Keratinocyte (primary cell): ENCODE measurements around the gene STK35. TPM values are rescaled to one million over a fixed set of nuclear protein-coding genes. Genes with fewer than 3 reads are reported as not detected.

Source experiments
- DNase-seq: peaks from one replicate; pipeline ENCODE4 v3.0.0-alpha.2; 2011; ENCODE audit warnings: low read depth, missing footprints, low spot score
- FAIRE-seq: peaks from 2 replicates; lab custom pipeline; 2011; peaks lifted over from hg19 to GRCh38; lab: Jason Lieb, UNC
- H2AFZ ChIP-seq: 2 replicates; pipeline ENCODE4 v1.6.0; 2012; ENCODE audit warnings: low read length, control low read depth, inconsistent platforms; ENCODE audit not compliant: control insufficient read depth
- H3K27ac ChIP-seq: 2 replicates; pipeline ENCODE4 v1.5.1; 2011; ENCODE audit warnings: low read length; ENCODE audit not compliant: control insufficient read depth, insufficient read depth
- H3K27me3 ChIP-seq: 3 replicates; pipeline ENCODE4 v1.6.0; 2011; ENCODE audit warnings: low read length; ENCODE audit not compliant: control insufficient read depth, insufficient read depth; ENCODE audit errors: extremely low read depth
- H3K36me3 ChIP-seq, 2 experiments: 2 replicates in 1 of 2; 3 replicates in 1 of 2; pipeline ENCODE4 v1.5.1; 2011; ENCODE audit warnings: low read length in 2 of 2, mild to moderate bottlenecking in 1 of 2; ENCODE audit not compliant: control insufficient read depth in 2 of 2, insufficient read depth in 2 of 2; ENCODE audit errors: extremely low read depth in 1 of 2
- H3K4me1 ChIP-seq: 3 replicates; pipeline ENCODE4 v1.5.1; 2011; ENCODE audit warnings: low read length; ENCODE audit not compliant: control insufficient read depth, insufficient read depth; ENCODE audit errors: extremely low read depth
- H3K4me2 ChIP-seq: 3 replicates; pipeline ENCODE4 v1.6.0; 2011; ENCODE audit warnings: low read depth, low read length; ENCODE audit not compliant: control insufficient read depth, insufficient read depth; ENCODE audit errors: extremely low read depth
- H3K4me3 ChIP-seq, 3 experiments: fragments of 200-600 bp in 1 of 3; sonication (generic) in 1 of 3; 2 replicates in 2 of 3; 3 replicates in 1 of 3; pipeline ENCODE4 v1.5.1; 2011 to 2016; ENCODE audit warnings: low read length in 3 of 3, mild to moderate bottlenecking in 3 of 3, control low read depth in 2 of 3, inconsistent platforms in 1 of 3, low read depth in 1 of 3, mixed read lengths in 1 of 3, mixed run types in 1 of 3, moderate library complexity in 1 of 3; ENCODE audit not compliant: control insufficient read depth in 2 of 3, insufficient read depth in 2 of 3; ENCODE audit errors: extremely low read depth in 1 of 3
- H3K79me2 ChIP-seq: 2 replicates; pipeline ENCODE4 v1.6.0; 2012; ENCODE audit warnings: low read length; ENCODE audit not compliant: control insufficient read depth, insufficient read depth
- H3K9ac ChIP-seq: 3 replicates; pipeline ENCODE4 v1.6.0; 2011; ENCODE audit warnings: low read length; ENCODE audit not compliant: control insufficient read depth, insufficient read depth; ENCODE audit errors: extremely low read depth
- H3K9me1 ChIP-seq: 3 replicates; pipeline ENCODE4 v1.6.0; 2011; ENCODE audit warnings: low read length; ENCODE audit not compliant: control insufficient read depth, insufficient read depth; ENCODE audit errors: extremely low read depth
- H3K9me3 ChIP-seq: 2 replicates; pipeline ENCODE4 v1.5.1; 2012; ENCODE audit warnings: low read depth, low read length; ENCODE audit not compliant: control insufficient read depth
- H4K20me1 ChIP-seq: 3 replicates; pipeline ENCODE4 v1.6.0; 2011; ENCODE audit warnings: low read length; ENCODE audit not compliant: control insufficient read depth, insufficient read depth; ENCODE audit errors: extremely low read depth
- EZH2 ChIP-seq: IDR thresholded peaks from one replicate; pipeline ENCODE4 v1.6.1; 2012; ENCODE audit warnings: inconsistent platforms, mild to moderate bottlenecking, low read length, moderate library complexity
- dilution Hi-C: fragments of 300-500 bp; cut with MboI; formaldehyde crosslinking; loops from one replicate; pipeline ENCODE4 v1.7.0; 2020; ENCODE audit warnings: low sequenced_read_pairs; ENCODE audit not compliant: extremely low pct_ligation_motif_present
- polyA plus RNA-seq, 5 experiments: library from polyadenylated mRNA; depleted of rRNA in 3 of 5; stranded (reverse) in 3 of 5; stranded (forward) in 1 of 5; unstranded in 1 of 5; fragments of >200 nt; gene quantifications; 1 replicate in 1 of 5; 2 replicates in 3 of 5; 3 replicates in 1 of 5; pipeline versions ENCODE4 v1.2.1 to v1.2.3, GENCODE V29; 2011 to 2012; ENCODE audit warnings: missing spikeins in 2 of 5, low read depth in 1 of 5, low replicate concordance in 1 of 5
- TF ChIP-seq, protein P1 (sequence below), 3 experiments: IDR thresholded peaks in 1 of 3; conservative IDR thresholded peaks in 1 of 3; optimal IDR thresholded peaks in 1 of 3; 2 replicates in 2 of 3; 3 replicates in 1 of 3; pipeline versions ENCODE3 to v1.5.1; 2011; ENCODE audit warnings: low read length in 3 of 3, mild to moderate bottlenecking in 3 of 3, moderate library complexity in 2 of 3, control low read depth in 1 of 3, inconsistent platforms in 1 of 3; ENCODE audit not compliant: insufficient read depth in 2 of 3; ENCODE audit errors: extremely low read depth in 1 of 3

STK35 gene
- polyA plus RNA-seq, 1 donor (not counting 4 experiments of a cell fraction or from before 2014, with no cell fraction given) = 6.5 TPM

DNA sequence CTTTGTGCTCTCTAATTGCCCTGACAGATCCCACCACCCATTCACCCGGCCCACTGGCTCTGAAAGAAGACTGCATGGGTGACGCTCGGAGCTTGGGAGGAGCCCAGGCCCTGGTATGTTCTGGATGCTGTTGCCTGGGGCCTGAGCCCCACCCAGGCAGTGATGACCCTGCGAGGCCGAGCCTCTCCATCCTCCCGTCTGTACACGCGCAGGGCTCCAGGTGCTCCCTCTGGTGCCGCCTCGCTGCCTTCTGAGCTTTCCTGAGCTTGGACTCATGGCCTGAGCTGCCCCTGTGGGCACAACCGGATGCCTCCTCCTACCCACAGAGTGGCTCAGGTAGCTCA, 61.2 kb downstream of the STK35 start:
- H3K4me1 ChIP-seq = no peaks in the 10 kb centered on the region
- H4K20me1 ChIP-seq = no peaks in the 10 kb centered on the region
- FAIRE-seq (no peak), DNase-seq (no peak)
- no peaks in the 10 kb centered on the region for H3K9me3 ChIP-seq
- no peak overlapping the region for H3K27ac ChIP-seq
- dilution Hi-C loops = no loop called here
- H3K79me2 ChIP-seq = no peaks in the 10 kb centered on the region
- no peaks in the 10 kb centered on the region for H3K36me3 ChIP-seq
- H3K27me3 ChIP-seq = peaks cover 8% of the 10 kb centered on the region
- no peak overlapping the region for H3K4me2 ChIP-seq
- H3K4me3 ChIP-seq = no peak overlapping the region
- H2AFZ ChIP-seq = no peak overlapping the region
- TF ChIP-seq EZH2 = no peak
- TF ChIP-seq, protein P1, sequence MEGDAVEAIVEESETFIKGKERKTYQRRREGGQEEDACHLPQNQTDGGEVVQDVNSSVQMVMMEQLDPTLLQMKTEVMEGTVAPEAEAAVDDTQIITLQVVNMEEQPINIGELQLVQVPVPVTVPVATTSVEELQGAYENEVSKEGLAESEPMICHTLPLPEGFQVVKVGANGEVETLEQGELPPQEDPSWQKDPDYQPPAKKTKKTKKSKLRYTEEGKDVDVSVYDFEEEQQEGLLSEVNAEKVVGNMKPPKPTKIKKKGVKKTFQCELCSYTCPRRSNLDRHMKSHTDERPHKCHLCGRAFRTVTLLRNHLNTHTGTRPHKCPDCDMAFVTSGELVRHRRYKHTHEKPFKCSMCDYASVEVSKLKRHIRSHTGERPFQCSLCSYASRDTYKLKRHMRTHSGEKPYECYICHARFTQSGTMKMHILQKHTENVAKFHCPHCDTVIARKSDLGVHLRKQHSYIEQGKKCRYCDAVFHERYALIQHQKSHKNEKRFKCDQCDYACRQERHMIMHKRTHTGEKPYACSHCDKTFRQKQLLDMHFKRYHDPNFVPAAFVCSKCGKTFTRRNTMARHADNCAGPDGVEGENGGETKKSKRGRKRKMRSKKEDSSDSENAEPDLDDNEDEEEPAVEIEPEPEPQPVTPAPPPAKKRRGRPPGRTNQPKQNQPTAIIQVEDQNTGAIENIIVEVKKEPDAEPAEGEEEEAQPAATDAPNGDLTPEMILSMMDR (optimal IDR thresholded peaks at IDR 0.05 in 1 of 3, IDR thresholded peaks at IDR 0.05 in 1 of 3, conservative IDR thresholded peaks at IDR 0.05 in 1 of 3; ENCODE audit: extremely low read depth in 1 of 3, insufficient read depth in 2 of 3, low read length in 3 of 3) = no peak
- H3K9me1 ChIP-seq = no peaks in the 10 kb centered on the region
- H3K9ac ChIP-seq = no peak overlapping the region

DNA sequence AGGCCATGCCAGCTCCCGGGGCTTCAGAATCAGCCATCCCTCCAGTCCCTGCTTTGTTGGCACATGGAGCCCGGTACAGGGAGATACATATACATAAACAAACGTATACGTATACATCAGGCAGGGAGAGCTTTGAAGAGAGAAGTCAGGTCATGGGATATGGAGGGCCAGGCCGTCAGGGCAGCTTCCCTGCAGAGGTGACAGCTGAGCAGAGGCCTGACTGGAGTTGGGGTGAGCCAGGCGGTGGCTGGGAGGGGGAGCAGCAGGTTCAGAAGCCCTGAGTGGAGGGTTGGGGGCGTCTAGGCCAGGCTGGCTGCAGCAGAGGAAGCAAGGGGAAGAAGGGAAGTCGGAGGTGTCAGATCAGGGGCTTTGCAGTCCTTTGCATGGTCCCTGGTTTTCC, 61.7 kb downstream of the STK35 start:
- no peak for FAIRE-seq
- dilution Hi-C loops = no loop called here
- Histone ChIP-seq H3K79me2 (no peaks in the 10 kb centered on the region), H3K27me3 (peaks cover 8% of the 10 kb centered on the region), H3K9me1 (no peaks in the 10 kb centered on the region), H3K9ac (no peak overlapping the region), H3K4me2 (no peak overlapping the region), H2AFZ (no peak overlapping the region), H3K36me3 (no peaks in the 10 kb centered on the region), H4K20me1 (no peaks in the 10 kb centered on the region), H3K4me1 (no peaks in the 10 kb centered on the region), H3K4me3 (no peak overlapping the region), H3K27ac (no peak overlapping the region), H3K9me3 (no peaks in the 10 kb centered on the region)
- no peak for TF ChIP-seq EZH2
- TF ChIP-seq, protein P1 (optimal IDR thresholded peaks at IDR 0.05 in 1 of 3, IDR thresholded peaks at IDR 0.05 in 1 of 3, conservative IDR thresholded peaks at IDR 0.05 in 1 of 3; ENCODE audit: extremely low read depth in 1 of 3, insufficient read depth in 2 of 3, low read length in 3 of 3) = no peak
- no peak for DNase-seq
